IPS-15b (cell line): ENCODE measurements around the gene ILDR1.

Experiments used
- H3K27me3 ChIP-seq: one replicate; pipeline ENCODE4 v1.6.1; 2013; ENCODE audit warnings: low read length; ENCODE audit not compliant: control insufficient read depth, insufficient read depth
- H3K36me3 ChIP-seq: one replicate; pipeline ENCODE4 v1.6.1; 2013; ENCODE audit warnings: low read length; ENCODE audit not compliant: control insufficient read depth, insufficient read depth
- H3K4me1 ChIP-seq: one replicate; pipeline ENCODE4 v1.6.1; 2013; ENCODE audit warnings: mild to moderate bottlenecking, low read length; ENCODE audit not compliant: control insufficient read depth, insufficient read depth
- H3K4me3 ChIP-seq: one replicate; pipeline ENCODE4 v1.5.1; 2013; ENCODE audit warnings: low read depth, low read length
- H3K9ac ChIP-seq: one replicate; pipeline ENCODE4 v1.6.1; 2013; ENCODE audit warnings: low read depth, mild to moderate bottlenecking, low read length
- H3K9me3 ChIP-seq: one replicate; pipeline ENCODE4 v1.6.1; 2013; ENCODE audit warnings: mild to moderate bottlenecking, low read length; ENCODE audit not compliant: control insufficient read depth, insufficient read depth

Gene ILDR1

DNA sequence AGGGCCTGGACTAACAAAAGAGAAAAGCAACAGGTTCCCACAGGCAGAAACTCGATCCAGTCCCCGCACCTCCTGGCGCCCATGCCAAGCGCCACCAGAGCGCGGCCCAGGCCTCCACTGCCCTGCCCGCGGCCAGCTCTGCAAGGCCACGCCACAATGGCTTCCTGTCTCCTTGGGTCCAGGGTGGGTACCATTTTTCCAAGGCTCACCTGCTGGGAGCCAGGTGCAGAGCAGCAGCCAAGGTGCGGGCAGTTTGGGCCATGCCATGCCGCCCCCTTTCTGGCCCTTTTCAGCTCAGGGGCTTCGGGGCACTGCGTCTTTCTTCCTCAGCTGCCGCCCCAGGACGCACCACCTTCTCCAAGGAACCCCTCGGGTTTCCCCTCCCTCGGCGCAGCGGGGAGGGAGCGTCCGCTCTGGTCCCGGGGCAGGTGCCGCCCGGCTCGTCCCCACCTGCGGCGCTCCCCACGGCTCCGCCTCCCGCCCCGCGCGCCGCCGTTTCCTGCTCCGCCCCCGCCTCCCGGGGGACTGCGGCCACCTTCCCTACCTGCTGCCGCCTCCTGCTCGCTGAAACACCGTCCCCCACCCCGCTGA lies at the start of gene ILDR1:
ILDR1 (minus strand) TSS at position 437 of the 591 bp plus-strand sequence; CDS start at position 267, 170 bp downstream.
- H3K9me3 ChIP-seq = no peaks in the 10 kb centered on the region
- peaks cover 5% of the 10 kb centered on the region for H3K27me3 ChIP-seq
- no peak within 1 kb of the TSS for H3K9ac ChIP-seq
- peak within 1 kb of the TSS; percentile 81 for H3K4me3 ChIP-seq
- H3K4me1 ChIP-seq = no peaks in the 10 kb centered on the region
- H3K36me3 ChIP-seq = no peaks in the 10 kb centered on the region

DNA sequence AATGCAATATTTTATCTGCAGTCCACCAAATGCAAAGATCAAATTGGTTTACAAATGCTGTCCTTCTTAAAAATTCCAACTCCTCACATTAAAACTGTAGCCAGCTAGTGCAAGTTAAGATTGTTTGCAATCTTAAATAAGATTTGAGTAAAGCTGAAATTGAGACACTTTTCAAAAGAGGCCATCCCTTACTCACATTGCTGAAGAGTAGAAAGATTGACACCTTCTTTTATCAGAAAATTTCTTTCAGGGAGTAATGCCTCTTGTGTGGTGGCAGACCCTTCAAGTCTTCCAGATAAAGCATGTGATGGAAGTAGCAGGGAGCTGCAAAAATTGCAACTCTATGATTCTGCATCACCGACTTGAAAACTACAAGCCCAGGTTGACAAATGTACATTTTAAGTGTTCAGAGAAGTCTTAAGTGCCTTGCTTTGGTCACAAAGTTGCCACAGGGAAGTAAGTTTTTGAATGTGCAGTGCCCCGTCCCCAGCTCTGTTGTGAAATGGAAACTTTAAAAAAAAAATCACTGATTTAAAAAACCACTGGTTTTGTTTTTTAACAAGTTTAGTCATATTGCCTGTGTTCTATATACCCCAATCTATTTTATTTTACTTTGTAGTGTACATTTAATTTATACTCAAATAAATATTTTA lies 45.7 kb upstream of the ILDR1 start:
- Histone ChIP-seq H3K27me3 (no peaks in the 10 kb centered on the region), H3K9ac (no peak overlapping the region), H3K36me3 (no peaks in the 10 kb centered on the region), H3K4me3 (no peak overlapping the region), H3K4me1 (no peaks in the 10 kb centered on the region), H3K9me3 (no peaks in the 10 kb centered on the region)

DNA sequence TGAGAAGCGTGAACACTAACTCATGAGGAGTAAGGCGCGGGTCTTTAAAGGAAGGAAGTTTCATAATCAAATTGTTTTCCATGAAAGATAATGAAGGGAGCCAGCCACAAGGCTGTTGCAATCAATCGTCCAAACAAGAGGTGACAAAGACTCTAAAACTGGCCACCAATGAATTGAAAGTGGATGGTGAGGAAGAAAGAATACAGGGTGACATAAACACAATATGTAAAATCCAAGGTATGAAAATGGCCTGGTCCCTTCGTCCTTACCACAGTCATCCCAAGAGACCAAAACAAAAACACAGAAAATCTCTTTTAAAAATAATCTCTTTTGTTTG lies 45.1 kb upstream of the ILDR1 start:
- Histone ChIP-seq H3K9me3 (no peaks in the 10 kb centered on the region), H3K27me3 (no peaks in the 10 kb centered on the region), H3K4me3 (no peak overlapping the region), H3K36me3 (no peaks in the 10 kb centered on the region), H3K4me1 (no peaks in the 10 kb centered on the region), H3K9ac (no peak overlapping the region)

GRCh38 chr3:122066331-122067213 lies 44.5 kb upstream of the ILDR1 start:
- no peaks in the 10 kb centered on the region for H3K9me3 ChIP-seq
- H3K27me3 ChIP-seq = no peaks in the 10 kb centered on the region
- H3K36me3 ChIP-seq = no peaks in the 10 kb centered on the region
- H3K4me3 ChIP-seq = no peak overlapping the region
- no peak overlapping the region for H3K9ac ChIP-seq
- no peaks in the 10 kb centered on the region for H3K4me1 ChIP-seq

DNA sequence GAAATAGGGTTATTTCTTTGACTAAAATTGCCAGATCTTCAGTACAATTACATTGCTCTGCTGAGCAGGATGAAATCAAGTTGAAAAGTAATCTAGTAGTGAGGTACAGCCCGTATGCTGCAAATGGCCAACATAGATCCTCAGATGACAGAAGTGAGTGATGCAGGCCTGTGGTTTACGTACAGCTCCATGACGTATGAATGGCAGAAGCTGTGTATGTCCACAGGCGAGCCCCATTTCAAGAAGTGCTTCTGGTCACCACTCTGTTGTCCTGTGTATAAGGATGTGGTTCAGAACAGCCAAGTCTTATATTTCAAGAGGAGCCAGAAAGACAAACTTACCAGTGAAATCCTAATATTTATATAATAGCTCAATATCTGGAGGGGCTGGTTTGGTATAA lies 42.3 kb upstream of the ILDR1 start:
- no peak overlapping the region for H3K4me3 ChIP-seq
- no peaks in the 10 kb centered on the region for H3K27me3 ChIP-seq
- H3K9me3 ChIP-seq = no peaks in the 10 kb centered on the region
- no peaks in the 10 kb centered on the region for H3K4me1 ChIP-seq
- no peaks in the 10 kb centered on the region for H3K36me3 ChIP-seq
- no peak overlapping the region for H3K9ac ChIP-seq

GRCh38 chr3:122063908-122064307 lies 41.9 kb upstream of the ILDR1 start:
- no peak overlapping the region for H3K4me3 ChIP-seq
- no peaks in the 10 kb centered on the region for H3K27me3 ChIP-seq
- no peaks in the 10 kb centered on the region for H3K9me3 ChIP-seq
- no peaks in the 10 kb centered on the region for H3K4me1 ChIP-seq
- no peaks in the 10 kb centered on the region for H3K36me3 ChIP-seq
- no peak overlapping the region for H3K9ac ChIP-seq

DNA sequence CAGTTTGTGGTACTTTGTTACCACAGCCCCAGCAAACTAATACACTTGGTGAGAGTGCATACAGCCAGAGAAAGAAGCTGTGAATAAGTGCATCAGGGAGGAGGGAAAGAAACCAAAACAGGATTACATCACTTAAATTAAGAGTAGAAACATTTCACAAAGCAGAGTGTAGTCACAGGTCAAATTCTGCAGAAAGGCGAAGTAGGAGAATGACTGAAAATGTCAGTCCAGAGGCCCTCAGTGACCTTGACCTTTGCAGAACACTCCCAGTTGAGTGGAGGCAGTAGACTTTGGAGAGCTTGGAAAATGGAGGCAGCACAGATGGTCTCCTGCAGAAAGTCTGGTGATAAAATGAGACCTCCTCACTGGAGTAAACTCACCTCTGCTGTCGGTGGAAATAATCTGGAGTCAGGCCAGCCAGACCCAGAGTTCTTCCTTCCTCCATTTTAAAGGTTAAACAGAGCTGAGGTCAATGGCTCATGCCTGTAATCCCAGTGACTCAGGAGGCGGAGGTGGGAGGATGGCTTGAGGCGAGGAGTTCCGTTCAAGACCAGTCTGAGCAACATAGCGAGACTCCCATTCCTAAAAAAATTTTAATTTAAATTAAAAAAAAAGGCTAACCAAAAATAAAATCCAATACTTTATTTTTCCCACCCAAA lies 38.1 kb upstream of the ILDR1 start:
- no peaks in the 10 kb centered on the region for H3K9me3 ChIP-seq
- no peaks in the 10 kb centered on the region for H3K27me3 ChIP-seq
- H3K4me3 ChIP-seq = no peak overlapping the region
- peaks cover 1% of the 10 kb centered on the region for H3K4me1 ChIP-seq
- H3K36me3 ChIP-seq = no peaks in the 10 kb centered on the region
- no peak overlapping the region for H3K9ac ChIP-seq

DNA sequence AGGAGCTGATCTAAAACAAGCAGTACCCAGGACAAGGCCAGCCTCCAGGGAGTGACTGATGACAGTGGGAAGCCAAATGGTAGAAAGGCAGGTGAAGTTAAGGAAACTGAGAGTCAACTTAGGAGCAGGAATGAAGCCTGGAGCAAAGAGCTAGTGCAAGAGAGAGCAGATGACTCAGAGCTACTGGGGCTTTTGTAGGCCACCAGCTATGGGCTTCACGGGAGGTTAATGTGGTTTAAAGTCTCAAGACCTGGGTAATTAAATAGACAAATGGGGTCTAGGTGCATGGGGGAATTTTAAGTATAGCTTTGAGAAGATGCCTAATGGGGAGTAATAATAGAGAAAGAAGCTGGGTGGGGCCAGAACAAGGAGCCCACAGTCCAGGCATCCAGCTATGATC lies 36.2 kb upstream of the ILDR1 start:
- Histone ChIP-seq H3K9ac (no peak overlapping the region), H3K4me3 (no peak overlapping the region), H3K36me3 (no peaks in the 10 kb centered on the region), H3K27me3 (no peaks in the 10 kb centered on the region), H3K4me1 (peaks cover 6% of the 10 kb centered on the region), H3K9me3 (no peaks in the 10 kb centered on the region)

DNA sequence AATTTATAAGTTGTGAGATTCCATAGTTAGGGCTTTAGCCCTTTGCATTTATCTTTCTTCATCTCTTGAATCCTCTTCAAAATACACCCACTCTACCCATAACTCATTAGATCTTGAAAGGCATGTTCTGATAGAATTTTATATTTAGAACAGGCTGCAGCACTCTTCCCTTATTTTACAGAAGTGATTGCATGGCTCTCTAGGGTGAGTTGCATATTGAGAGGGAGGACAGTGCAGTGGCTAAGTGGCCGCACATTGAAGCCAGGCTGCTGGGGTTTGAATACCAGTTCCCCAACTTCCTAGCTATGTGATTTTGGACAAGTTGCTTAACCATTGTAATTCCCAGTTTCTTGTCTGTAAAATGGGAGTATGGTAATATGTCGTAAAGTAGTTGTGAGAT lies 35.6 kb upstream of the ILDR1 start:
- H3K4me1 ChIP-seq = peaks cover 6% of the 10 kb centered on the region
- no peaks in the 10 kb centered on the region for H3K36me3 ChIP-seq
- H3K4me3 ChIP-seq = no peak overlapping the region
- H3K9me3 ChIP-seq = no peaks in the 10 kb centered on the region
- no peak overlapping the region for H3K9ac ChIP-seq
- no peaks in the 10 kb centered on the region for H3K27me3 ChIP-seq

GRCh38 chr3:122055215-122055614 lies 33.2 kb upstream of the ILDR1 start, which contains the start of gene CD86:
Gene CD86, plus strand, starts transcription at chr3:122055362. Its CDS starts 128 bp downstream, at chr3:122055490.
- Histone ChIP-seq H3K4me3 (no peak within 1 kb of the TSS), H3K4me1 (peaks cover 6% of the 10 kb centered on the region), H3K27me3 (no peaks in the 10 kb centered on the region), H3K9me3 (no peaks in the 10 kb centered on the region), H3K9ac (no peak within 1 kb of the TSS), H3K36me3 (no peaks in the 10 kb centered on the region)

- Histone ChIP-seq H3K9ac (no peak overlapping the region), H3K36me3 (no peaks in the 10 kb centered on the region), H3K9me3 (no peaks in the 10 kb centered on the region), H3K4me1 (peaks cover 6% of the 10 kb centered on the region), H3K4me3 (no peak overlapping the region), H3K27me3 (no peaks in the 10 kb centered on the region)
Measured at GRCh38 chr3:122052968-122053367, 30.9 kb upstream of the ILDR1 start.
